K562 (cell line): ENCODE results near the gene PRPSAP2. TPM values are rescaled to one million over a fixed set of nuclear protein-coding genes. Genes with fewer than 3 reads are reported as not detected.
"Not testable (repeated sequence)": the region's sequence is repeated elsewhere in the genome, so short reads cannot be mapped to it uniquely, and the experiment has no call there.

Experiments used
- ATF1 ChIP-seq, 2 experiments: fragments of 450-650 bp in 1 of 2; IDR thresholded peaks; 2 replicates each; pipeline ENCODE4 v1.6.1; 2016; ENCODE audit warnings: missing compliant biosample characterization in 1 of 2, missing genetic modification characterization in 1 of 2
- CBFA2T3 ChIP-seq: fragments of 450-650 bp; IDR thresholded peaks from 2 replicates; pipeline ENCODE4 v1.6.1; 2017
- CXXC5 ChIP-seq: fragments of 250-450 bp; sonication (Bioruptor Pico); IDR thresholded peaks from 2 replicates; pipeline ENCODE4 v1.8.0; 2022; ENCODE audit warnings: inconsistent platforms, mild to moderate bottlenecking, moderate library complexity
- DDX20 ChIP-seq: fragments of 450-650 bp; IDR thresholded peaks from 2 replicates; pipeline ENCODE4 v1.6.1; 2016; ENCODE audit warnings: missing genetic modification characterization, low read depth, mild to moderate bottlenecking, missing compliant biosample characterization, moderate library complexity
- ERF ChIP-seq: fragments of 450-650 bp; formaldehyde crosslinking; IDR thresholded peaks from 2 replicates; pipeline ENCODE4 v1.4.0; 2020; ENCODE audit warnings: mild to moderate bottlenecking, mixed read lengths
- HDAC8 ChIP-seq: fragments of 450-650 bp; IDR thresholded peaks from 2 replicates; pipeline ENCODE4 v1.6.1; 2016; ENCODE audit warnings: mild to moderate bottlenecking, missing genetic modification characterization, moderate library complexity, missing compliant biosample characterization
- KLF6 ChIP-seq: fragments of 250-450 bp; sonication (Bioruptor Pico); IDR thresholded peaks from 2 replicates; pipeline ENCODE4 v1.4.0; 2020; ENCODE audit warnings: mild to moderate bottlenecking, moderate library complexity, borderline replicate concordance
- NCOR1 ChIP-seq: fragments of 450-650 bp; IDR thresholded peaks from 2 replicates; pipeline ENCODE4 v1.6.1; 2016; ENCODE audit warnings: mild to moderate bottlenecking, moderate library complexity
- PTTG1 ChIP-seq: fragments of 450-650 bp; IDR thresholded peaks from 2 replicates; pipeline ENCODE4 v1.6.1; 2016; ENCODE audit warnings: low read depth, mild to moderate bottlenecking, missing genetic modification characterization, missing compliant biosample characterization
- RCOR1 ChIP-seq, 2 experiments: IDR thresholded peaks; 2 replicates each; pipeline ENCODE4 v1.6.1; 2012; ENCODE audit warnings: low read depth in 2 of 2, low read length in 2 of 2, borderline replicate concordance in 1 of 2, improper control_type of control experiment in 1 of 2
- SOX6 ChIP-seq: fragments of 450-650 bp; IDR thresholded peaks from 2 replicates; pipeline ENCODE4 v1.6.1; 2014; ENCODE audit warnings: mild to moderate bottlenecking
- TAL1 ChIP-seq: fragments of 450-650 bp; IDR thresholded peaks from 2 replicates; pipeline ENCODE4 v1.6.1; 2016; ENCODE audit warnings: mild to moderate bottlenecking
- ZNF445 ChIP-seq: fragments of 250-450 bp; sonication (Bioruptor Pico); IDR thresholded peaks from 2 replicates; pipeline ENCODE4 v1.4.0; 2020; ENCODE audit warnings: low read depth, mild to moderate bottlenecking, moderate library complexity
- ZNF589 ChIP-seq: fragments of 200-800 bp; sonication (Bioruptor generic); IDR thresholded peaks from 2 replicates; pipeline ENCODE4 v1.6.1; 2016; ENCODE audit warnings: low read depth, missing genetic modification characterization, missing compliant biosample characterization
- polyA plus RNA-seq, 8 experiments: library from polyadenylated mRNA; depleted of rRNA in 4 of 8; stranded (reverse) in 5 of 8; unstranded in 3 of 8; fragments of >200 nt; fragmentation: Nextera tagmentation in 2 of 8; fragmentation: Illumina TruSeq in 1 of 8; extraction: Ambion mirVana in 2 of 8; extraction: Trizol in 1 of 8; gene quantifications; 2 replicates each; pipeline versions ENCODE4 v1.2.1 to v1.2.3, GENCODE V29; 2011 to 2014; ENCODE audit warnings: inconsistent platforms in 1 of 8, missing spikeins in 1 of 8
- total RNA-seq, 7 experiments: library from RNA; depleted of rRNA in 6 of 7; stranded (reverse); fragments of >200 nt in 6 of 7; fragmentation: Illumina TruSeq in 2 of 7; extraction: Trizol in 2 of 7; gene quantifications; 2 replicates each; pipeline versions ENCODE4 v1.2.1 to v1.2.3, GENCODE V29; 2011 to 2021; ENCODE audit warnings: low replicate concordance in 1 of 7
- TF ChIP-seq, protein P1 (sequence below): fragments of 450-650 bp; conservative IDR thresholded peaks from 2 replicates; pipeline ENCODE4 v1.6.1; 2016; ENCODE audit warnings: missing genetic modification characterization, low read depth, mild to moderate bottlenecking, missing compliant biosample characterization, moderate library complexity
- TF ChIP-seq, protein P2 (sequence below): fragments of 450-650 bp; formaldehyde crosslinking; IDR thresholded peaks from 2 replicates; pipeline ENCODE4 v1.4.0; 2022; ENCODE audit warnings: mild to moderate bottlenecking, moderate library complexity
- TF ChIP-seq, protein P3 (sequence below): fragments of 250-450 bp; sonication (Bioruptor Pico); IDR thresholded peaks from 2 replicates; pipeline ENCODE4 v1.8.0; 2022; ENCODE audit warnings: moderate library complexity, mild to moderate bottlenecking, inconsistent platforms
- TF ChIP-seq, protein P4 (sequence below): fragments of 250-450 bp; sonication (Bioruptor Pico); IDR thresholded peaks from 2 replicates; pipeline ENCODE4 v1.5.0; 2021
- TF ChIP-seq, protein P5 (sequence below): fragments of 450-650 bp; formaldehyde crosslinking; IDR thresholded peaks from 2 replicates; pipeline ENCODE4 v1.4.0; 2020; ENCODE audit warnings: mild to moderate bottlenecking, moderate library complexity
- TF ChIP-seq, protein P6 (sequence below): fragments of 450-650 bp; conservative IDR thresholded peaks from 2 replicates; pipeline ENCODE4 v1.6.1; 2016; ENCODE audit warnings: missing genetic modification characterization, low read depth, mild to moderate bottlenecking, control low read depth, missing compliant biosample characterization

Gene PRPSAP2
- total and polyA plus RNA-seq, 9 of the 15 experiments (the other 6 are each of a cell fraction or from before 2014, with no cell fraction given), result 15.5 to 56.7 (median 35.7) TPM

DNA sequence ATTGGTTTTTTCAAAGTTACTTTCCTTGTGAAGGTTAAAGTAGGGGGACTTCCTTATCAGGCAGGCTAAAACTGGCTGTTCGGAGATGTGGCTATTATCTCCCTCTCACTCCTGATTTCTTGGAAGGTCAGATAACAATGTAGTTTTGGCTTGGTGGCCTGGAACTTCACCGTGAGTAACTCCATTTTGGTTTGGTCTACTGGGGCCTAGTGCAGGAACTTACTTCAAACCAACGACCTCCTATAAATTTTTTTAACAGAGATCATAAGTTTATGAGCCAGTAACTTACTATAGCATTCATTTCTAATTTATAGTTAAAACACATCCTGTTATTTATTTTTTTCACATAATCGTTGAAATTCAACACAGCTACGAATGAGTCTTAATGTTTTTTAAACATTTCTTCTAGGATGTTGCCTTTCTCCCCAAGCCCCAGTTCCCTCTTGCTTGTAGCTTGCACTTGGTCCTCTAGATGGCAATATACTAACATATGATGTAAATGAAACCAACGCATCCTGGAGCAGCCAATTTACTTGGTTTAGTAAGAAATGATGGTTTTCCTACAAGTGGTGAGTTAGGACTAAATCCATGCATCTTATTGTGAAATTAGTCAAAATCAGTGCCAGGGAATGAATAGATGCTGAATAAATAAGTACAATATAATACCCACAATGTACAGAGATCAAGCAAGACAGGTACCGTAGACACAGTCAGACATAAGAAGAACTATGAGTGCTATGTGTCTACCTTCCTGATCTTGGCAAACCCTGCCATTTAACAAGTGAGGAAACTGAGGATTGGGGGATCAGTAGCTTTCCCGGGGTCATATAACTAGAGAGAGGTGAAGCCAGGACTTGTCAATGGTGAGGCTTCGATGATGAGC is 41.2 kb upstream of the PRPSAP2 start (continued):
- TF ChIP-seq PTTG1 (peak; percentile 67; the same call in 1 of the 2 replicates), NCOR1 (0 out of 2 replicates have a peak, but pooled peaks have one; percentile 35), HDAC8 (0 out of 2 replicates have a peak, but pooled peaks have one; percentile 45), CXXC5 (CRISPR knock-in tag) (peak; percentile 72), ZNF445 (CRISPR knock-in tag) (0 out of 2 replicates have a peak, but pooled peaks have one; percentile 15), ZNF589 (peak; percentile 86; the same call in 1 of the 2 replicates), CBFA2T3 (peak; percentile 62; the same call in 1 of the 2 replicates), ERF (CRISPR knock-in tag) (0 out of 2 replicates have a peak, but pooled peaks have one; percentile 22), SOX6 (peak; percentile 62), DDX20 (tag) (peak; percentile 68; the same call in 1 of the 2 replicates), RCOR1 (IDR thresholded peaks at IDR 0.05; ENCODE audit: borderline replicate concordance in 1 of 2, low read depth in 2 of 2, low read length in 2 of 2) (peak in 1 of 2 experiments; percentile 63; a peak in 1 of 4 replicates), ATF1 (tag; IDR thresholded peaks at IDR 0.05) (peak; percentile 38; the same call in 1 of the 2 replicates), KLF6 (CRISPR knock-in tag) (peak; percentile 93; the same call in 1 of the 2 replicates), TAL1 (peak; percentile 44; the same call in 1 of the 2 replicates)
- TF ChIP-seq, protein P1, sequence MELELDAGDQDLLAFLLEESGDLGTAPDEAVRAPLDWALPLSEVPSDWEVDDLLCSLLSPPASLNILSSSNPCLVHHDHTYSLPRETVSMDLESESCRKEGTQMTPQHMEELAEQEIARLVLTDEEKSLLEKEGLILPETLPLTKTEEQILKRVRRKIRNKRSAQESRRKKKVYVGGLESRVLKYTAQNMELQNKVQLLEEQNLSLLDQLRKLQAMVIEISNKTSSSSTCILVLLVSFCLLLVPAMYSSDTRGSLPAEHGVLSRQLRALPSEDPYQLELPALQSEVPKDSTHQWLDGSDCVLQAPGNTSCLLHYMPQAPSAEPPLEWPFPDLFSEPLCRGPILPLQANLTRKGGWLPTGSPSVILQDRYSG (tag), result peak; percentile 89
- TF ChIP-seq, protein P2, sequence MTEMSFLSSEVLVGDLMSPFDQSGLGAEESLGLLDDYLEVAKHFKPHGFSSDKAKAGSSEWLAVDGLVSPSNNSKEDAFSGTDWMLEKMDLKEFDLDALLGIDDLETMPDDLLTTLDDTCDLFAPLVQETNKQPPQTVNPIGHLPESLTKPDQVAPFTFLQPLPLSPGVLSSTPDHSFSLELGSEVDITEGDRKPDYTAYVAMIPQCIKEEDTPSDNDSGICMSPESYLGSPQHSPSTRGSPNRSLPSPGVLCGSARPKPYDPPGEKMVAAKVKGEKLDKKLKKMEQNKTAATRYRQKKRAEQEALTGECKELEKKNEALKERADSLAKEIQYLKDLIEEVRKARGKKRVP (CRISPR knock-in tag), result peak; percentile 77
- TF ChIP-seq, protein P3, sequence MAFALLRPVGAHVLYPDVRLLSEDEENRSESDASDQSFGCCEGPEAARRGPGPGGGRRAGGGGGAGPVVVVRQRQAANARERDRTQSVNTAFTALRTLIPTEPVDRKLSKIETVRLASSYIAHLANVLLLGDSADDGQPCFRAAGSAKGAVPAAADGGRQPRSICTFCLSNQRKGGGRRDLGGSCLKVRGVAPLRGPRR, result peak; percentile 87
- TF ChIP-seq, protein P4, sequence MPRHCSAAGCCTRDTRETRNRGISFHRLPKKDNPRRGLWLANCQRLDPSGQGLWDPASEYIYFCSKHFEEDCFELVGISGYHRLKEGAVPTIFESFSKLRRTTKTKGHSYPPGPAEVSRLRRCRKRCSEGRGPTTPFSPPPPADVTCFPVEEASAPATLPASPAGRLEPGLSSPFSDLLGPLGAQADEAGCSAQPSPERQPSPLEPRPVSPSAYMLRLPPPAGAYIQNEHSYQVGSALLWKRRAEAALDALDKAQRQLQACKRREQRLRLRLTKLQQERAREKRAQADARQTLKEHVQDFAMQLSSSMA, result 0 out of 2 replicates have a peak, but pooled peaks have one; percentile 22
- TF ChIP-seq, protein P5, sequence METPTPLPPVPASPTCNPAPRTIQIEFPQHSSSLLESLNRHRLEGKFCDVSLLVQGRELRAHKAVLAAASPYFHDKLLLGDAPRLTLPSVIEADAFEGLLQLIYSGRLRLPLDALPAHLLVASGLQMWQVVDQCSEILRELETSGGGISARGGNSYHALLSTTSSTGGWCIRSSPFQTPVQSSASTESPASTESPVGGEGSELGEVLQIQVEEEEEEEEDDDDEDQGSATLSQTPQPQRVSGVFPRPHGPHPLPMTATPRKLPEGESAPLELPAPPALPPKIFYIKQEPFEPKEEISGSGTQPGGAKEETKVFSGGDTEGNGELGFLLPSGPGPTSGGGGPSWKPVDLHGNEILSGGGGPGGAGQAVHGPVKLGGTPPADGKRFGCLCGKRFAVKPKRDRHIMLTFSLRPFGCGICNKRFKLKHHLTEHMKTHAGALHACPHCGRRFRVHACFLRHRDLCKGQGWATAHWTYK, result peak; percentile 93
- not testable (repeated sequence) for TF ChIP-seq ATF1 (CRISPR knock-in tag; IDR thresholded peaks at IDR 0.05)
- TF ChIP-seq, protein P6, sequence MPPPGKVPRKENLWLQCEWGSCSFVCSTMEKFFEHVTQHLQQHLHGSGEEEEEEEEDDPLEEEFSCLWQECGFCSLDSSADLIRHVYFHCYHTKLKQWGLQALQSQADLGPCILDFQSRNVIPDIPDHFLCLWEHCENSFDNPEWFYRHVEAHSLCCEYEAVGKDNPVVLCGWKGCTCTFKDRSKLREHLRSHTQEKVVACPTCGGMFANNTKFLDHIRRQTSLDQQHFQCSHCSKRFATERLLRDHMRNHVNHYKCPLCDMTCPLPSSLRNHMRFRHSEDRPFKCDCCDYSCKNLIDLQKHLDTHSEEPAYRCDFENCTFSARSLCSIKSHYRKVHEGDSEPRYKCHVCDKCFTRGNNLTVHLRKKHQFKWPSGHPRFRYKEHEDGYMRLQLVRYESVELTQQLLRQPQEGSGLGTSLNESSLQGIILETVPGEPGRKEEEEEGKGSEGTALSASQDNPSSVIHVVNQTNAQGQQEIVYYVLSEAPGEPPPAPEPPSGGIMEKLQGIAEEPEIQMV (tag), result peak; percentile 67; the same call in 1 of the 2 replicates
